ENCODE data around the gene RAI1.

RAI1 gene

DNA sequence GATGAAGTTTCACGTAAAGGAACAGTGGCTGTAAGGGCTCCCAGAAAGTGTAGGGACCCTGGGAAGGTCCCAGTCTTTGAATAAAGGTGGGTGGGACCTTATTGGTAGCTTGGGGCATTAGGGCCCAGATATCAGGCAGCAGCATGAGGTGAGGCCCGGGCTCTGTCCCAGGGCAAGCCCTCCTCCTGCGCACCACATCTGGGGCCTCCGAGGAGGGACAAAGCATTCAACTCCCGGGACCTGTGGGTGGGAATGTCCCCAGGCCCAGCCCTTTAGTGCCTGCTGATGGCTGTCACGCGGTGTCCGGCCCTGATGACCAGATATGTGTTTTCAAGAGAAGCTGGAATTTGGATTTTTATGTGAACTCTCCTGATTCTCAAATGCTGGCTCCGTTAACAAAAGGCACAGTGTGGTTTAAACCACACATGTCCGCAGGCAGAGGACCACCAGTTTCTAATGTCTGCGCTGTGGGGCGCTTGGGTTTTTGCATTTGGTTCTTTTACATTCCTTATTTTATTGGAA is 30.4 kb downstream of the RAI1 start:
- H3K9me3 ChIP-seq (ENCODE audit: control insufficient read depth, low read length): no peaks in the 10 kb centered on the region
- H3K27ac ChIP-seq (ENCODE audit: low read depth, low read length, severe bottlenecking): peak overlapping the region; percentile 65
- H3K4me3 ChIP-seq (ENCODE audit: extremely low read depth, insufficient read depth, low read length, poor library complexity, severe bottlenecking): no peak overlapping the region
- WGBS, 2 experiments (ENCODE audit: insufficient coverage in 2 of 2): 36 to 41% methylated on average over 11 to 12 of the region's 12 CpGs
- peaks cover 3% of the 10 kb centered on the region for H3K36me3 ChIP-seq (ENCODE audit: control insufficient read depth, insufficient read depth, low read length)
- H3K4me1 ChIP-seq (ENCODE audit: control insufficient read depth, insufficient read depth, low read length, poor library complexity, severe bottlenecking): peaks cover 54% of the 10 kb centered on the region

DNA sequence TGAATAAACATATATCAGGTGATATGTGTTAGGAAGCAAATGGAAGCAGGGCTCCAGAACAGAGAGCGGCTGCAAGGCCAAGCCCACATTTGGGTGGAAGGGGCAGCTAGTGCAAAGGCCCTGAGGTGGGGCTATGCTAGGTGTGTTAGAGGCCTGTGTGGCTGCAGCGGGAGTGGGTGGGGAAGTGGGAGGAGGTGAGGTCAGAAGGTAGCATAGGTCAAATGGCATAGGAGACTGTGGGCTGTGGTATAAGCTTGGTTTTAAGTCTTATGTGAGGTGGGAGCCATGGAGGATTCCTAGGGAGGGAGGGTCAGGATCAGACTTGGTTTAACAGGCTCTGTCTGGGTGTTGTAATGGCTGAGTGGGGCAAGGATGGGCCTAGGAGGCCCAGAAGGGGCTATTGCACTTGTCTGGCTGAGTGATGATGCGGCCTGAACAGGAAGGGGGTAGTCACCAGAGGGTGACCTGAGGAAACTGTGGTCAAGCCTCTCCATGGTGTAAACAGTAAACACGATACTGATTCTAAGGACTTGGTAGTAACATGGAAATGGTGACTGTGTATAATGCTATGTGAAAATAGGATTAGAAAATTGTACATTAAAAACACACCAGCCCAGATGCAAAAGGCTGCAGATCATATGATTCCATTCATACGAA is 31.1 kb downstream of the RAI1 start:
- Histone ChIP-seq H3K27ac (ENCODE audit: low read depth, low read length, severe bottlenecking) (peak overlapping the region; percentile 65), H3K36me3 (ENCODE audit: control insufficient read depth, insufficient read depth, low read length) (peaks cover 3% of the 10 kb centered on the region)
- WGBS, 2 experiments (ENCODE audit: insufficient coverage in 2 of 2): 98 to 100% methylated on average over 4 of the region's 5 CpGs

DNA sequence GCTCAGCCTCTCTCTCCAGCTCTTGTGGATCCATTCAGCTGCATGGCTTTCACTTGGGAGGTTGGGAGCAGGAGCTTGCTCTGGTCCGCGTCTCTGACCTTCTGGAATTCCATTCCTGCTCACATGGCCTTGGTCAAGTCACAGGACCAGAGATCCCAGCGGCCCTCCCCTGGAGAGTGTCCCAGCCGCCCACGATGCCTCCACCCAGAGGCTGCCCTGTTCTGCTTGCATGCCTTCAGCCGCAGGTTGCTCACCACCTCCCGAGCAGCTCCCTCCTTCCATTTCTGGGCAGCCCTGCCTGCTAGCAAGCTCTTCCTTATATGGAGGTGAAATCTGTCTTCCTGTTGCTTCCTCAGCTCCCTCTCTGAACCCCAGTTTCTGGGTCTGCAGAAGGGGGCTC is 32.6 kb downstream of the RAI1 start:
- Histone ChIP-seq H3K9me3 (ENCODE audit: control insufficient read depth, low read length) (no peaks in the 10 kb centered on the region), H3K36me3 (ENCODE audit: control insufficient read depth, insufficient read depth, low read length) (no peaks in the 10 kb centered on the region), H3K4me1 (ENCODE audit: control insufficient read depth, insufficient read depth, low read length, poor library complexity, severe bottlenecking) (peaks cover 50% of the 10 kb centered on the region), H3K4me3 (ENCODE audit: extremely low read depth, insufficient read depth, low read length, poor library complexity, severe bottlenecking) (no peak overlapping the region), H3K27ac (ENCODE audit: low read depth, low read length, severe bottlenecking) (no peak overlapping the region)
- 70 to 93% methylated on average over 2 to 6 of the region's 7 CpGs for WGBS, 2 experiments (ENCODE audit: insufficient coverage in 2 of 2)

More for the DNA sequence above, 31.1 kb downstream of the RAI1 start:
- Histone ChIP-seq H3K9me3 (ENCODE audit: control insufficient read depth, low read length) (no peaks in the 10 kb centered on the region), H3K4me1 (ENCODE audit: control insufficient read depth, insufficient read depth, low read length, poor library complexity, severe bottlenecking) (peaks cover 54% of the 10 kb centered on the region), H3K4me3 (ENCODE audit: extremely low read depth, insufficient read depth, low read length, poor library complexity, severe bottlenecking) (no peak overlapping the region)

DNA sequence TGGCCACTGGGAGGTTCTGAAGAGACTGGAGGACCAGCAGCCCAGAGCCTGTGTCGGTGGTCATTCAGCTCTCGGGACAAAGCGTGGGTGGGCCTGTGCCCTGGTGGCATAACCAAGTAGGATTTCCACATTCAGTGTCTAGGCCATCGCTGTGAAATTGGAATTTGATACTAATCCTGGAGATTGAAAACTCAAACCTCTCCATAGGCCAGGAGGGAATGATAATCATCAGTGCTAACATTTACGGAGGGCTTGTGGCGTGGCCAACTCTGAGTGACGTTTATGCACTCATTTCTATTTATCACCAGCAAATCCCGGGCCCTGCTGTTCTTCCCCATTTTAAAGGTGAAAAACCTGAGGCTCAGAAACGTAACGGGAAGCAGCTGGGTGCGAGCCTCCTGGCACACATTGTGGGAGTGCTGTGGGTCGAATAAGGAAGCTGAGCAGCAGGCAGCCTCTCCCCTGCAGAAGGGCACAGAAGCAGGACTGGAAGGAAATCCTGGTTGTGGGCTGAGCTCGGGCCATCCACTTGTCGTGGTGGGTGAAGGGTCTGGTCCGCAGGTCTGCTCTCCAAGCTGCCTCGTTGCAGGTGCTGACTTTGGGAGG is 33.1 kb downstream of the RAI1 start:
- Histone ChIP-seq H3K9me3 (ENCODE audit: control insufficient read depth, low read length) (no peaks in the 10 kb centered on the region), H3K27ac (ENCODE audit: low read depth, low read length, severe bottlenecking) (no peak overlapping the region), H3K4me3 (ENCODE audit: extremely low read depth, insufficient read depth, low read length, poor library complexity, severe bottlenecking) (no peak overlapping the region), H3K36me3 (ENCODE audit: control insufficient read depth, insufficient read depth, low read length) (no peaks in the 10 kb centered on the region), H3K4me1 (ENCODE audit: control insufficient read depth, insufficient read depth, low read length, poor library complexity, severe bottlenecking) (peaks cover 49% of the 10 kb centered on the region)
- 88 to 89% methylated on average over 14 to 16 of the region's 16 CpGs for WGBS, 2 experiments (ENCODE audit: insufficient coverage in 2 of 2)

DNA sequence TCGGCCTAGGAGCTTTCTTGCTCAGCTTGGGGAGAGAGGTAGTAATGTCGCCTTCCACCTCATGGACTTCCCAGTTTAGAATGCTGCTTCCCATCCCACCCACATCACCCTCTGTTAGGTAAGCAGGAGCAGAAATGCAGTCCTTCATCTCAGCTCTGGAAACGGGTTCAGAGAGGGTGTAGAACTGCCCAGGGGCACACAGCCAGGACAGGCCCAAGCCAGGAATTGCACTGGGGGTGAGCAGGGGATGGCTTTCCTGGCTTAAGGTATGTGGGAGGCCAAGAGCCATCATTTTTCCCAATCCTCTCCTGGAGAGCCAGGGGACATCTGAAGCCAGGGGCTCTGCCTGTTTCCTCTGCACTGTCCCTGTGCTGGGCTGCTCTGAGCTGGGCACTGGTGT is 33.6 kb downstream of the RAI1 start:
- no peaks in the 10 kb centered on the region for H3K36me3 ChIP-seq (ENCODE audit: control insufficient read depth, insufficient read depth, low read length)
- H3K4me3 ChIP-seq (ENCODE audit: extremely low read depth, insufficient read depth, low read length, poor library complexity, severe bottlenecking): no peak overlapping the region
- WGBS, 2 experiments (ENCODE audit: insufficient coverage in 2 of 2): 100% methylated on average over 2 of the region's 3 CpGs; no CpG with 5 or more reads in 1 of the 2 experiments
- no peaks in the 10 kb centered on the region for H3K9me3 ChIP-seq (ENCODE audit: control insufficient read depth, low read length)
- no peak overlapping the region for H3K27ac ChIP-seq (ENCODE audit: low read depth, low read length, severe bottlenecking)
- H3K4me1 ChIP-seq (ENCODE audit: control insufficient read depth, insufficient read depth, low read length, poor library complexity, severe bottlenecking): peaks cover 44% of the 10 kb centered on the region

DNA sequence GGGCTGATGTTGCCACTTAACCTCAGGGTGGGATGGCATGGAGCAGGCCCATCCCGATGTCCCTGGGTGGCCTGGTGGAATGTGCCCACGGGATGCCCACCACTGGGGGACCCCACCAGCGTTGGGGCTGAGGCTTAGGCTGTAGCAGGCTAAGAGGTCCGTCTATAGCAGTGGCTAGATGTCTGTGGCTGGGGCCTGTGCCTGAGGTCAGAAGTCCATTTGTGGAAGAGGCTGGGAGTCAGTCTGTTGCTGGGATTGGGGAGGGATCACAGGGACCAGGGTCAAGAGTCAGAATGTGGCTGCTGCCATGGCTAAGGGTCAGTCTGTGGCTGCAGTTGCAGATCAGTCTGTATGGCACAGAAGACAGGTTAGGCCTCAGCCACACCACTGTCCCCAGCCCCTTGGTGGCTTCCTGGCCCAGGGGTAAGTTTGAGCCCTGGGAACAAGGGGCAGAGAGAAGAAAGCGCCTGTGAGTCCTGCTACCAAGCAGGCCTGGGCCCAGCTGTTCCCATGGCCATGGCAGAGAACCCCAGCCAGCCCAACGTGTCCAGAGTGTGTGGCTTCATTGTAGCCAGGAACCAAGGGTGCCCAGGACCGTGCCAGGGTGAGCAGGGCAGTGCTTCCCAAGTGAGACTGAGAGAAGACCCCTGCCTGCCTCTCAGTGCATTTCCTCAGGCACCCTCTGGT is 35.7 kb downstream of the RAI1 start:
- Histone ChIP-seq H3K4me3 (ENCODE audit: extremely low read depth, insufficient read depth, low read length, poor library complexity, severe bottlenecking) (no peak overlapping the region), H3K36me3 (ENCODE audit: control insufficient read depth, insufficient read depth, low read length) (peaks cover 10% of the 10 kb centered on the region), H3K27ac (ENCODE audit: low read depth, low read length, severe bottlenecking) (no peak overlapping the region), H3K9me3 (ENCODE audit: control insufficient read depth, low read length) (no peaks in the 10 kb centered on the region), H3K4me1 (ENCODE audit: control insufficient read depth, insufficient read depth, low read length, poor library complexity, severe bottlenecking) (peaks cover 31% of the 10 kb centered on the region)
- 91% methylated on average over 7 of the region's 7 CpGs for WGBS, 2 experiments (ENCODE audit: insufficient coverage in 2 of 2)

DNA sequence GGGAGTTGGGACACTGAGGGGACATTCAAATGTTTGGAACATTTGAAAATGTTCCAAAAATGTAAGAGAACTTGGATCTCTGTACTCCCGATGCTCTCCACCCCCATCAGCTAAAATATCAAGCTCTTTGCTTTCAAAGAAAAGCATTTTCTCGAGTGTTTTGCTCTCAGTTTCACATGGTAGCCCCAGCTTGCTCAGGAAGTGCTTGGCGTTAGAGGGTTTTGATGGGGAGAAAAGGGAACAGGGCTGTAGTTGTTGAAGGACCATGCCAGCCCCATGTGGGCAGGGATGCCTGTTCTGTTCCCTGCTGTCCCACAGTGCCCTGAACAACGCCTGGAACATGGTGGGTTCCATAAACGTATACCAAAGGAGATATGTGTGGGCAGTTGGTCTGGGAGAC is 37.0 kb downstream of the RAI1 start:
- peaks cover 10% of the 10 kb centered on the region for H3K36me3 ChIP-seq (ENCODE audit: control insufficient read depth, insufficient read depth, low read length)
- WGBS, 2 experiments (ENCODE audit: insufficient coverage in 2 of 2): 96 to 97% methylated on average over 4 to 5 of the region's 5 CpGs
- no peak overlapping the region for H3K27ac ChIP-seq (ENCODE audit: low read depth, low read length, severe bottlenecking)
- H3K4me1 ChIP-seq (ENCODE audit: control insufficient read depth, insufficient read depth, low read length, poor library complexity, severe bottlenecking): peaks cover 28% of the 10 kb centered on the region
- H3K4me3 ChIP-seq (ENCODE audit: extremely low read depth, insufficient read depth, low read length, poor library complexity, severe bottlenecking): no peak overlapping the region
- H3K9me3 ChIP-seq (ENCODE audit: control insufficient read depth, low read length): no peaks in the 10 kb centered on the region

DNA sequence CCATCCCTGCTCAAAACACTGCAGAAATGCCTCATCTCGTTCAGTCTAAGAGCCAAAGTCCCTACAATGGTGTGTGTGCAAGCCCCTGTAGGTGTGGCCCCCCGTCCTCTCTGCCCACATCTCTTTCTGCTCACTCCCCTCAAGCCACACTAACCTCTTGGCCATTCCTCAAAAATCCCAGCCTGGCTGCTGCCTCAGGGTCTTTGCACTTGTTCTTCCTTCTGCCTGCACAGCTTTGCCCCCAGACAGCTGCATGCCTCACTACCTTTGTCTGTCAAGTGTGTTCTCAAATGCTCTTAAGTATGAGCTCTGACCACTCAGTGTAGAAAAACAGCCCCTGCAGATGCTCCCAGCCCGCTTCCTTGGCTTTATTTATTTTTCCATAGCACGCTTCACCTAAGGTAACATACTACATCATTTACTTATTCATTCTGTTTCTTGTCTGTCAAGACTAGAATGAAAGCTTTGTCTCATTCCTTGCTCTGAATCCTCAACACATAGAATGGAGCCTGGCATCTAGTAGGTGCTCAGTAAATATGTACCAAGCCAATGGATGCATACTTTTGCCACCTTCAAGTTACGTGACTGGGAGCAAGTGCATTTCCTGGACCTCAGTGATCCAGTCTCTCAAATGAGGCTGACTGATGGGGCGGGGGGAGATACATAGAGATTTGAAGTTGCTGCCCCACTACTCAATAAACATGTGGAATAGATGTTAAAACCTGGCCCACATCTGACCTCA is 38.1 kb downstream of the RAI1 start:
- H3K27ac ChIP-seq (ENCODE audit: low read depth, low read length, severe bottlenecking): no peak overlapping the region
- no peaks in the 10 kb centered on the region for H3K9me3 ChIP-seq (ENCODE audit: control insufficient read depth, low read length)
- peaks cover 17% of the 10 kb centered on the region for H3K4me1 ChIP-seq (ENCODE audit: control insufficient read depth, insufficient read depth, low read length, poor library complexity, severe bottlenecking)
- no peak overlapping the region for H3K4me3 ChIP-seq (ENCODE audit: extremely low read depth, insufficient read depth, low read length, poor library complexity, severe bottlenecking)
- H3K36me3 ChIP-seq (ENCODE audit: control insufficient read depth, insufficient read depth, low read length): peaks cover 10% of the 10 kb centered on the region
- WGBS, 2 experiments (ENCODE audit: insufficient coverage in 2 of 2): 93 to 96% methylated on average over 5 to 6 of the region's 6 CpGs

DNA sequence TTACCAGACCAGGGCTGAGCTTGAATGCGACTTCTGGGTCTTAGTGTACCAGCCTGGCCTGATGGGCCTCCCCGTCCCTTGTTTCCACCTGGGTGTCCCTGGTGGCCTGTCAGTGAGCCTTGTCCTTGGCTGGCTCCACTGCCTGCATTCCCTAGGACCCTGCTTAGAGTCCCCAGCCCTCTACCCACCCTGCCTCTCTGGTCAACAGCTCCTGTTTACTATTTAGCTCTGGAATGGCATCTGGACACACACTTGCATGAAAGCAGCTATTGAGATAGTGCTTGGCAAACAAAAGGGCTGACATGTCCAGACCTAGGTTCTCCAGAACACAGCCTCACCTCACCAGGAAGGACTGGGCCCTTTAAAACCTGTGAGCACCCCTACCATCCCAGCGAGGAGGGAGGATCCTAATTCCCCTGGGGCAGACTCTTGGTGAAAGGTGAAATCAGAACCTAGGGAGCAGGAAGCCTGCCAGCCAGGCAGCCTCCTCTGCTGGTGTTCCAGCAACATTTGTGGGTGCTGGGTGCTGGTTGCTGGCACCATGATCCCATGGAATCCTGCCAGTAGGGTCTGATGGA is 38.8 kb downstream of the RAI1 start:
- Histone ChIP-seq H3K4me3 (ENCODE audit: extremely low read depth, insufficient read depth, low read length, poor library complexity, severe bottlenecking) (no peak overlapping the region), H3K27ac (ENCODE audit: low read depth, low read length, severe bottlenecking) (no peak overlapping the region), H3K9me3 (ENCODE audit: control insufficient read depth, low read length) (no peaks in the 10 kb centered on the region), H3K4me1 (ENCODE audit: control insufficient read depth, insufficient read depth, low read length, poor library complexity, severe bottlenecking) (peaks cover 15% of the 10 kb centered on the region), H3K36me3 (ENCODE audit: control insufficient read depth, insufficient read depth, low read length) (peaks cover 10% of the 10 kb centered on the region)
- 86 to 90% methylated on average over 2 to 3 of the region's 3 CpGs for WGBS, 2 experiments (ENCODE audit: insufficient coverage in 2 of 2)

DNA sequence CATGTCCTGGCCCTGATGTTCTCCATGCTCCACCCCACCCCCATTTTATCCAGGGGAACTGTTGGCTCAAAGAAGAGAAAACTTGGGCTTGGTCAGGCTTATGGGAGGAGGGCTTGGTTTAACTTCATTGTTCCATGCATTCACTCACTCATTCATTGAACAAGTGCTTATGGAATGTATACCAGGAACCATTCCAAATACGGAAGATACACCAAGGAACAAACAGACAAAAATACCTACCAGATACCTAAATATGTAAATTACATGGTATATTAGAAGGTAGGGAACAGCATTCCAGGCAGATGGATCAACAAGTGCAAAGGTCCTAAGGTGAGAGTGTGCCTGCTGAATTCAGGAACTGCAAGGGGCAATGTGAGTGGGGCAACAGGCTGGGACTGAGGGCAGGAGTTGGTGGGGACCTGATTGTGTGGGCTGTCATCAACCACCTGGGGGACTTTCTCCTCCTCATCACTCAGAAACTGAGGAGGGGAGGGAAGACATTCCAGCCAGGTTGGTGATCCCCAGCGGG is 39.9 kb downstream of the RAI1 start:
- Histone ChIP-seq H3K4me1 (ENCODE audit: control insufficient read depth, insufficient read depth, low read length, poor library complexity, severe bottlenecking) (peaks cover 27% of the 10 kb centered on the region), H3K36me3 (ENCODE audit: control insufficient read depth, insufficient read depth, low read length) (peaks cover 10% of the 10 kb centered on the region), H3K27ac (ENCODE audit: low read depth, low read length, severe bottlenecking) (no peak overlapping the region), H3K9me3 (ENCODE audit: control insufficient read depth, low read length) (no peaks in the 10 kb centered on the region), H3K4me3 (ENCODE audit: extremely low read depth, insufficient read depth, low read length, poor library complexity, severe bottlenecking) (no peak overlapping the region)
- 83% methylated on average over 1 of the region's 2 CpGs; no CpG with 5 or more reads in 1 of the 2 experiments for WGBS, 2 experiments (ENCODE audit: insufficient coverage in 2 of 2)
